HepG2 (cell line): ENCODE results near the gene GNG4. TPM values are rescaled to one million over a fixed set of nuclear protein-coding genes. Genes with fewer than 3 reads are reported as not detected.
A peak's percentile ranks its signal among the peaks of the same experiment; 100 is the strongest.

Experiments
- ATAC-seq: fragments of 200-7000 bp; cut with Tn5 transposase; 3 replicates; pipeline ENCODE4 v1.9.1; 2020; ENCODE audit warnings: mild to moderate bottlenecking, moderate library complexity
- BruUV-seq: library from RNA; stranded (reverse); fragments of 400-500 nt; replicated peaks from 2 replicates; lab custom pipeline; 2021; lab: Mats Ljungman, UMichigan
- CTCF ChIA-PET: fragments of 300-600 bp; formaldehyde crosslinking; extraction: SDS; loops from one replicate; lab custom pipeline; 2021; ENCODE audit warnings: low total read pairs, inconsistent platforms, low intra/inter-chr PET ratio; lab: Yijun Ruan, JAX
- POLR2A ChIA-PET: fragments of 350-600 bp; sonication (Branson Sonifier 250); formaldehyde crosslinking; loops from one replicate; lab custom pipeline; 2020; ENCODE audit warnings: antibody characterized with exemption, inconsistent platforms; lab: Yijun Ruan, JAX
- DNase-seq: peaks from one replicate; pipeline ENCODE4 v3.0.0-alpha.2; 2015; ENCODE audit warnings: low spot score
- FAIRE-seq: peaks from 3 replicates; lab custom pipeline; 2011; peaks lifted over from hg19 to GRCh38; lab: Jason Lieb, UNC
- H2AFZ ChIP-seq: one replicate; pipeline ENCODE4 v1.6.1; 2011; ENCODE audit warnings: low read length, inconsistent platforms
- H3K27ac ChIP-seq: fragments of 300-600 bp; 3 replicates; pipeline ENCODE4 v1.8.0; 2011; ENCODE audit warnings: mixed run types, mild to moderate bottlenecking, mixed read lengths, low read length, inconsistent platforms; ENCODE audit not compliant: insufficient read depth; ENCODE audit errors: extremely low read length
- H3K27me3 ChIP-seq, 2 experiments: fragments of 200-600 bp in 1 of 2; 2 replicates in 1 of 2; 3 replicates in 1 of 2; pipeline versions ENCODE4 v1.6.0 to v1.8.0; 2011; ENCODE audit warnings: low read length in 2 of 2, mild to moderate bottlenecking in 2 of 2, moderate library complexity in 2 of 2, inconsistent platforms in 1 of 2; ENCODE audit not compliant: insufficient read depth in 2 of 2, control insufficient read depth in 1 of 2
- H3K36me3 ChIP-seq, 2 experiments: fragments of 200-600 bp in 1 of 2; replicated peaks in 1 of 2; 2 replicates in 1 of 2; 3 replicates in 1 of 2; pipeline versions ENCODE4 v1.5.1 to v1.8.0; 2011; ENCODE audit warnings: low read length in 2 of 2, inconsistent platforms in 1 of 2; ENCODE audit not compliant: insufficient read depth in 2 of 2, control insufficient read depth in 1 of 2
- H3K4me1 ChIP-seq: 2 replicates; pipeline ENCODE4 v1.5.1; 2012; ENCODE audit warnings: low read length, inconsistent platforms; ENCODE audit not compliant: insufficient read depth
- H3K4me2 ChIP-seq: 2 replicates; pipeline ENCODE4 v1.6.0; 2011; ENCODE audit warnings: low read depth, low read length, inconsistent platforms
- H3K4me3 ChIP-seq, 3 experiments: fragments of 200-600 bp in 1 of 3; sonication (generic), shearing (Covaris generic) in 1 of 3; replicated peaks in 1 of 3; 2 replicates each; pipeline ENCODE4 v1.5.1; 2011 to 2016; ENCODE audit warnings: low read length in 3 of 3, inconsistent platforms in 2 of 3, low read depth in 2 of 3, mild to moderate bottlenecking in 2 of 3, control low read depth in 1 of 3, mixed read lengths in 1 of 3; ENCODE audit not compliant: insufficient read depth in 1 of 3
- H3K79me2 ChIP-seq: one replicate; pipeline ENCODE4 v1.6.1; 2011; ENCODE audit warnings: low read length, inconsistent platforms; ENCODE audit not compliant: insufficient read depth
- H3K9ac ChIP-seq: 2 replicates; pipeline ENCODE4 v1.6.0; 2011; ENCODE audit warnings: mild to moderate bottlenecking, low read depth, low read length, inconsistent platforms; ENCODE audit not compliant: insufficient read depth
- H3K9me3 ChIP-seq: 2 replicates; pipeline ENCODE4 v1.5.1; 2012; ENCODE audit warnings: mild to moderate bottlenecking, low read length
- H4K20me1 ChIP-seq: 2 replicates; pipeline ENCODE4 v1.6.0; 2011; ENCODE audit warnings: inconsistent platforms, mild to moderate bottlenecking, low read length, moderate library complexity; ENCODE audit not compliant: insufficient read depth
- PAX8 ChIP-seq: sonication (generic); formaldehyde crosslinking; IDR thresholded peaks from 2 replicates; pipeline ENCODE4 v1.8.0; 2022; ENCODE audit warnings: mild to moderate bottlenecking, missing genetic modification reagents, borderline replicate concordance
- SRF ChIP-seq: IDR thresholded peaks from 2 replicates; pipeline ENCODE4 v1.6.1; 2011; ENCODE audit warnings: mild to moderate bottlenecking, low read depth, low read length, moderate library complexity
- ZNF335 ChIP-seq: sonication (generic); formaldehyde crosslinking; IDR thresholded peaks from 2 replicates; pipeline ENCODE4 v1.4.0; 2020; ENCODE audit warnings: missing genetic modification reagents
- ZNF564 ChIP-seq: sonication (generic); formaldehyde crosslinking; IDR thresholded peaks from 2 replicates; pipeline ENCODE4 v1.8.1; 2023; ENCODE audit warnings: mild to moderate bottlenecking, missing genetic modification reagents
- ZNF737 ChIP-seq: sonication (generic); formaldehyde crosslinking; IDR thresholded peaks from 2 replicates; pipeline ENCODE4 v1.5.0; 2020; ENCODE audit warnings: missing genetic modification reagents, mild to moderate bottlenecking, borderline replicate concordance
- ZNF747 ChIP-seq: sonication (generic); formaldehyde crosslinking; IDR thresholded peaks from 2 replicates; pipeline ENCODE4 v1.8.1; 2023; ENCODE audit warnings: missing genetic modification reagents, mild to moderate bottlenecking, borderline replicate concordance
- ZSCAN31 ChIP-seq: sonication (generic); formaldehyde crosslinking; IDR thresholded peaks from 2 replicates; pipeline ENCODE4 v1.5.0; 2020; ENCODE audit warnings: low read depth, mild to moderate bottlenecking, missing genetic modification reagents
- WGBS: methylation state at CpG from one replicate; pipeline ENCODE4 v1.1.6; 2017; ENCODE audit warnings: low lambda C conversion rate; 5-methylcytosine and 5-hydroxymethylcytosine counted together
- in situ Hi-C: cut with HindIII; loops from 2 replicates; pipeline ENCODE4 v1.10.0; 2017; ENCODE audit warnings: low pct_unique_long_range_greater_than_20kb; ENCODE audit not compliant: extremely low pct_ligation_motif_present
- intact Hi-C: fragments of 100-400 bp; cut with micrococcal nuclease; formaldehyde crosslinking; loops from one replicate; pipeline ENCODE4 v1.10.0; 2022; ENCODE audit not compliant: unreplicated experiment
- polyA plus RNA-seq, 8 experiments: library from polyadenylated mRNA; depleted of rRNA in 3 of 8; stranded (reverse) in 7 of 8; unstranded in 1 of 8; fragments of >200 nt; fragmentation: Illumina TruSeq in 4 of 8; extraction: Trizol in 4 of 8; gene quantifications; 2 replicates each; pipeline versions ENCODE4 v1.2.1 to v1.2.3, GENCODE V29; 2011 to 2016; ENCODE audit warnings: low read depth in 4 of 8, missing spikeins in 1 of 8, mixed read lengths in 1 of 8; ENCODE audit not compliant: insufficient read depth in 1 of 8
- total RNA-seq, 5 experiments: library from RNA; depleted of rRNA; stranded (reverse); fragments of >200 nt; fragmentation: Illumina TruSeq; extraction: Trizol; gene quantifications; 2 replicates each; pipeline ENCODE4 v1.2.3, GENCODE V29; 2016; ENCODE audit warnings: low read depth in 1 of 5
- TF ChIP-seq, protein P1 (sequence below): sonication (generic); formaldehyde crosslinking; IDR thresholded peaks from 2 replicates; pipeline ENCODE4 v1.5.0; 2020; ENCODE audit warnings: mild to moderate bottlenecking, missing genetic modification reagents
- TF ChIP-seq, protein P2 (sequence below): sonication (generic); formaldehyde crosslinking; IDR thresholded peaks from 2 replicates; pipeline ENCODE4 v1.5.0; 2020; ENCODE audit warnings: mild to moderate bottlenecking, low read depth, missing genetic modification reagents, borderline replicate concordance
- TF ChIP-seq, protein P3 (sequence below): sonication (generic); formaldehyde crosslinking; IDR thresholded peaks from 2 replicates; pipeline ENCODE4 v1.4.0; 2020; ENCODE audit warnings: missing genetic modification reagents

The GNG4 gene
- total and polyA plus RNA-seq, 2 of the 13 experiments (the other 11 are each of a cell fraction or from before 2014, with no cell fraction given) = 27.1 to 69.5 TPM

DNA sequence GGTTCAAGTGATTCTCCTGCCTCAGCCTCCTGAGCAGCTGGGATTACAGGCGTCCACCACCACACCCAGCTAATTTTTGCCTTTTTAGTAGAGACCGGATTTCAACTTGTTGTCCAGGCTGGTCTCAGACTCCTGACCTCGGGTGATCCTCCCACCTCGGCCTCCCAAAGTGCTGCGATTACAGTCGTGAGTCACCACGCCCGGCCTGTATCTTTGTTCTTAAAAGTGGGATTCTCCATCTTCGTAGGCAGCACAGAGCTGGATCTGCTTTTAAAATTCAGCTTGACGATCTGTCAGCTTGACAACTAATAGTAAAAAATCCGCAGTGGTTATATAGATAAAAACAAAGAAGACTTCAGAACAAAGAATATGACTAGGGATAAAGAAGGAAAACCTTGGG is 2.8 kb upstream of the GNG4 start:
- 97% methylated on average over 11 of the region's 11 CpGs for WGBS
- Histone ChIP-seq H3K4me3 (no peak overlapping the region), H3K4me2 (no peak overlapping the region), H3K36me3 (no peaks in the 10 kb centered on the region), H3K79me2 (peaks cover 16% of the 10 kb centered on the region), H3K27me3 (no peaks in the 10 kb centered on the region), H3K9ac (no peak overlapping the region), H4K20me1 (peaks cover 5% of the 10 kb centered on the region; the same call in 1 of the 2 replicates), H3K27ac (no peak overlapping the region), H3K9me3 (no peaks in the 10 kb centered on the region), H2AFZ (no peak overlapping the region), H3K4me1 (peaks cover 39% of the 10 kb centered on the region)
- no peak for DNase-seq
- ATAC-seq = no peak
- POLR2A ChIA-PET = interaction anchor here (1.9 kb wide), 1 partner anchor 22 kb away, joined by 12 read pairs; no protein-coding TSS in a partner anchor
- BruUV-seq = no TSS peak
- CTCF ChIA-PET = no interaction called here
- TF ChIP-seq, protein P1, sequence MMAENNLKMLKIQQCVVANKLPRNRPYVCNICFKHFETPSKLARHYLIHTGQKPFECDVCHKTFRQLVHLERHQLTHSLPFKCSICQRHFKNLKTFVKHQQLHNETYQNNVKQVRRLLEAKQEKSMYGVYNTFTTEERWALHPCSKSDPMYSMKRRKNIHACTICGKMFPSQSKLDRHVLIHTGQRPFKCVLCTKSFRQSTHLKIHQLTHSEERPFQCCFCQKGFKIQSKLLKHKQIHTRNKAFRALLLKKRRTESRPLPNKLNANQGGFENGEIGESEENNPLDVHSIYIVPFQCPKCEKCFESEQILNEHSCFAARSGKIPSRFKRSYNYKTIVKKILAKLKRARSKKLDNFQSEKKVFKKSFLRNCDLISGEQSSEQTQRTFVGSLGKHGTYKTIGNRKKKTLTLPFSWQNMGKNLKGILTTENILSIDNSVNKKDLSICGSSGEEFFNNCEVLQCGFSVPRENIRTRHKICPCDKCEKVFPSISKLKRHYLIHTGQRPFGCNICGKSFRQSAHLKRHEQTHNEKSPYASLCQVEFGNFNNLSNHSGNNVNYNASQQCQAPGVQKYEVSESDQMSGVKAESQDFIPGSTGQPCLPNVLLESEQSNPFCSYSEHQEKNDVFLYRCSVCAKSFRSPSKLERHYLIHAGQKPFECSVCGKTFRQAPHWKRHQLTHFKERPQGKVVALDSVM (CRISPR knock-in tag) = 0 out of 2 replicates have a peak, but pooled peaks have one; percentile 26
- no peak for TF ChIP-seq PAX8
- in situ Hi-C loops (no loop called here), intact Hi-C loops (loop anchor here (5.0 kb wide), 1 partner anchor 145 kb away; no protein-coding TSS in a partner anchor)
- no peak for FAIRE-seq

DNA sequence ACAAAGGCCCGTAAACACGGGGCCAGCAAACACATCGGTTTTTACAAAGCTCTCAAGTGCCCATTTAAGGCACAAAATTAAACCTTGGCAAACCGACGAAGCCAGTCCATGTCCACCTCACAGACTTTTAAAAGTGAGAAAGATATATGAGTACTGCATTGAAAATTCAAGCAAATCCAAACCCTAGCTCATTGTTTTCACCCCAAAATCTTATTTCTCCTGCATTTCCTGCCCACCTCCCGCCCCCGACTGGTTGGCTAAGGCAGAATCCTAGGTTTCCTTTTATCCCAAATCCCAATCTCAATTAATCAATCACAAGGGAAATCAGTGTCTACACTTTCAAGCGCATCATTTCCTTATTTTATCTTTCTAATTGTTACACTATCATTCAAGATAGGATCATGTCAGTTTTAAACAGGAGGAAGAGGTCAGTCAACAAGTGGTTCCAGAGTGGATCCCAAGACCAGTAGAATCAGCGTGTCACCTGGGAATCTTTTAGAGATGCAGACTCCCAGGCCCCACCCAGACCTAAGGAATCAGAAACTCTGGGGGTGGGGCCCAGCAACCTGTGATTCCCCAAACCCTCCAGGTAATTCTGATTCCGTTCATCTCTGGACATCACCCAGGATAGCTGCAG is 1.7 kb upstream of the GNG4 start:
- Histone ChIP-seq H2AFZ (no peak overlapping the region), H3K27ac (peak overlapping the region; percentile 98), H3K27me3 (no peaks in the 10 kb centered on the region), H3K4me2 (peak overlapping the region; percentile 84), H3K4me3 (peak overlapping the region in 2 of 3 experiments; percentile 72 to 88; a peak in 5 of 6 replicates), H3K9me3 (no peaks in the 10 kb centered on the region), H4K20me1 (peaks cover 11% of the 10 kb centered on the region; the same call in 1 of the 2 replicates), H3K9ac (peak overlapping the region; percentile 96), H3K79me2 (peaks cover 27% of the 10 kb centered on the region), H3K36me3 (no peaks in the 10 kb centered on the region), H3K4me1 (peaks cover 39% of the 10 kb centered on the region)
- in situ Hi-C loops = no loop called here
- WGBS = 27% methylated on average over 10 of the region's 10 CpGs
- BruUV-seq = TSS peak; percentile 90
- intact Hi-C loops = loop anchor here (5.0 kb wide), 1 partner anchor 144 kb away; no protein-coding TSS in a partner anchor
- DNase-seq (no peak), FAIRE-seq (no peak), ATAC-seq (no peak)
- ChIA-PET POLR2A (interaction anchor here (0.7 to 2.3 kb wide), 8 partner anchors 11 to 146 kb away, joined by 3 to 12 read pairs (median 4); no protein-coding TSS in a partner anchor), CTCF (no interaction called here)
- TF ChIP-seq ZNF335 (CRISPR knock-in tag) (0 out of 2 replicates have a peak, but pooled peaks have one; percentile 10), ZSCAN31 (peak; percentile 82; the same call in 1 of the 2 replicates), ZNF747 (CRISPR knock-in tag) (0 out of 2 replicates have a peak, but pooled peaks have one; percentile 88), ZNF737 (CRISPR knock-in tag) (no peak), SRF (peak; percentile 87), ZNF564 (no peak)
- TF ChIP-seq, protein P2, sequence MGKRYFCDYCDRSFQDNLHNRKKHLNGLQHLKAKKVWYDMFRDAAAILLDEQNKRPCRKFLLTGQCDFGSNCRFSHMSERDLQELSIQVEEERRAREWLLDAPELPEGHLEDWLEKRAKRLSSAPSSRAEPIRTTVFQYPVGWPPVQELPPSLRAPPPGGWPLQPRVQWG (CRISPR knock-in tag) = no peak
- TF ChIP-seq, protein P3, sequence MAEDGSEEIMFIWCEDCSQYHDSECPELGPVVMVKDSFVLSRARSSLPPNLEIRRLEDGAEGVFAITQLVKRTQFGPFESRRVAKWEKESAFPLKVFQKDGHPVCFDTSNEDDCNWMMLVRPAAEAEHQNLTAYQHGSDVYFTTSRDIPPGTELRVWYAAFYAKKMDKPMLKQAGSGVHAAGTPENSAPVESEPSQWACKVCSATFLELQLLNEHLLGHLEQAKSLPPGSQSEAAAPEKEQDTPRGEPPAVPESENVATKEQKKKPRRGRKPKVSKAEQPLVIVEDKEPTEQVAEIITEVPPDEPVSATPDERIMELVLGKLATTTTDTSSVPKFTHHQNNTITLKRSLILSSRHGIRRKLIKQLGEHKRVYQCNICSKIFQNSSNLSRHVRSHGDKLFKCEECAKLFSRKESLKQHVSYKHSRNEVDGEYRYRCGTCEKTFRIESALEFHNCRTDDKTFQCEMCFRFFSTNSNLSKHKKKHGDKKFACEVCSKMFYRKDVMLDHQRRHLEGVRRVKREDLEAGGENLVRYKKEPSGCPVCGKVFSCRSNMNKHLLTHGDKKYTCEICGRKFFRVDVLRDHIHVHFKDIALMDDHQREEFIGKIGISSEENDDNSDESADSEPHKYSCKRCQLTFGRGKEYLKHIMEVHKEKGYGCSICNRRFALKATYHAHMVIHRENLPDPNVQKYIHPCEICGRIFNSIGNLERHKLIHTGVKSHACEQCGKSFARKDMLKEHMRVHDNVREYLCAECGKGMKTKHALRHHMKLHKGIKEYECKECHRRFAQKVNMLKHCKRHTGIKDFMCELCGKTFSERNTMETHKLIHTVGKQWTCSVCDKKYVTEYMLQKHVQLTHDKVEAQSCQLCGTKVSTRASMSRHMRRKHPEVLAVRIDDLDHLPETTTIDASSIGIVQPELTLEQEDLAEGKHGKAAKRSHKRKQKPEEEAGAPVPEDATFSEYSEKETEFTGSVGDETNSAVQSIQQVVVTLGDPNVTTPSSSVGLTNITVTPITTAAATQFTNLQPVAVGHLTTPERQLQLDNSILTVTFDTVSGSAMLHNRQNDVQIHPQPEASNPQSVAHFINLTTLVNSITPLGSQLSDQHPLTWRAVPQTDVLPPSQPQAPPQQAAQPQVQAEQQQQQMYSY (CRISPR knock-in tag) = no peak
